ENCODE measurements around the gene PANK3.

PANK3 gene

DNA sequence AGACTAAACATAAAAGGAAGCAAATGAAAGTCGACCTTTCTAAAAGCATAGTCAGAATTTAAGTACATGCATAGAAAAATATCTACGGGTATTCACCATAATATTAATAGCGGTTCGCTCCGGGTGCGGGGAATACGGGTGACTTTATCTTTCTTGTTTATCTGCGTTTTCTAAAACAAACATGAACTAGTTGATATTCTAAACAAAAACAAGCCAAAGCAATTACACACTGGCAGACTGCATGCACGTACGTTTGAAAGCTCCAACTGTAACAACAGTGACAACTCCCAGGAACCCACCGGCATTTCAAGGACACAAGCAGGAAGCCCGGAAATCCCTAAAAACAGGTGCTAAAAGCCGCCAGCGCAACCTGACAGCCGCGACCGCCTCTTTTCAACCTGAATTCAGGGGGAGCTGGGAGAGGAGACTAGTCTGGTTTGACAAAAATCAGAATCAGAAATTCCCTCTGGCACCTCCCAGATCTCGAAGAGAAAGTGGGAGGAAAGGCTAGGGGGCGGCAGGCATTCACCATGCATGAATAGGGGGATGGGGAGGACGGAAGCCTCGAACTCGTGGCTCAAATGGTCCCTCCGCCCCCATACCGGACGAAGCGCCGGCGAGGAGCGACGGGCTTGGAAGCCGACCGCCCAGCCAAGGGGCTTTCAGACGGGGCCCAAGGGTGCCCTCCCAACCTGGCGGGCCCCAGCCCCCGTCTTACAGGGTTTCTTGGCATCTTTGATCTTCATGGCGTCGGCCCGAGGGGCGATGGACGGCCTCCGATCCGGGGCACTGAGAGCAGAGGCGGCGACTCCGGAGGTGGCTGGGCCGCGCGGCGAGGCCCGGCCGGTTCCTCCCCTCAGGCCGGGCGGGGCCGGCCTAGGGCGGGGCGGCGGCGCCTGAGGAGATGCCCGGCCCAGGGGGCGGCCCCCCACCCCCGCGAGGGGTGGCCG lies at the start of gene PANK3:
PANK3 (minus strand) TSS at position 831 of the 950 bp plus-strand sequence; CDS start at position 746, 85 bp downstream.
- DNase-seq (ENCODE audit: low read depth in 2 of 2, low spot score in 1 of 2), result peak in 1 of 2 donors; percentile 8

DNA sequence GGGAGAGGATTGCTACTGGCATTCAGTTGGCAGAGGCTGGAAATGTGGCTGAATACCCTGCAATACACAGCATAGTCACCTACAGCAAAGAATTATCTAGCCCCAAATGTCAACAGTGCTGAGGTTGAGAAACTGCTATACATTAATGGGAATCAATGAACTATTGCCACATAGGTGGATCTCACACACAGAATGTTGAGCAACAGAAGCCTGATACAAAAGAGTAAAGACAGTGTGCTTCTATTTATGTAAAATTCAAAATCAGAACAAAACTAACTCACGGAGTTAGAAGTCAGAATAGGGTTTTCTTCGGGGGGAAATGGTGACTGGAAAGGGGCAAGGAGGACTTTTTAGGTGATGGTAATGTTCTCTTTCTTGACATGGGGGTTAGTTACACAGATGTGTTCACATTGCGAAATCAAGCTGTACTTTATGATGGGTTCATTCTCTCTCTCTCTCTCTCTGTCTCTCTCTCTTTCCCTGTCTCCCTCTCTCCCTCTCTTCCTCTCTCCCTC lies 45.7 kb upstream of the PANK3 start:
- no peak for DNase-seq (ENCODE audit: low read depth in 2 of 2, low spot score in 1 of 2)

DNA sequence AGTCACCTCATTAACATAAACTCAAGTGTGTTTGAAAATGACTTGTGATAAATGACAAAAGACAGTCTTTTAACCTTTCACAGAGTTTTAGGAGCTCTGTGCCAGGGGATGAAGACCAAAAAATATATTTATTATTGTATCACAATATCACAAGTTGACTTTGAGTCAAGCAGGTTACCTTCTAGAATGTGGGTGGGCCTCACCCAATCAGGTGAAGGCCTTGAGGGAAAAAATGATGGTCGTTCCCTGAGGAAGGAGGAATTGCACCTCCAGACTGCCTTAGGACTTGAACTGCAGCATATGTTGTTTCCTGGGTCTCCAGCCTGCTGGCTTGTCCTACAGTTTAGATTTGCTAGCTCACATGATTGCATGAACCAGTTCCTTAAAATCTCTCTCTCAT lies 41.6 kb upstream of the PANK3 start:
- no peak for DNase-seq (ENCODE audit: low read depth in 2 of 2, low spot score in 1 of 2)

GRCh38 chr5:168614661-168615060 lies 35.5 kb upstream of the PANK3 start:
- DNase-seq (ENCODE audit: low read depth in 2 of 2, low spot score in 1 of 2), result no peak

DNA sequence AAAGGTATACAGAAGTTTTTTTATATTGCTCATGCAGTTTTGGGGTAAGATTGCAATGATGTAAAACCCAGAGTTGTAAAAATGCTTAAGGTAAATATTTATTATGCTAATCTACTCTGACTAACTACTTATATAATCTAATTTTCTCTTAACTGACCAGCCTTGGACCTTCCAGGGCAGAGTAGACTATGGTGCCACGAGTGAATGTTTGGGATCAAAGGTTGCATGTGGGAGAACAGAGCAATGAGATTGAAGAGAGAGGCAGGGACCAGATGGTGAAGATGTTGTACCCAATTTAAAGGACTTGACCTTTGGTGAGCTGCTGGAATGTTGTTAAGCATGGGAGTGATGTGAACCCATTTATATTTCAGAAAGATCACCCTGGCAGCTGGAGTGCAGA lies 34.8 kb upstream of the PANK3 start:
- no peak for DNase-seq (ENCODE audit: low read depth in 2 of 2, low spot score in 1 of 2)

- DNase-seq (ENCODE audit: low read depth in 2 of 2, low spot score in 1 of 2), result no peak
Observed at GRCh38 chr5:168613396-168613795, 34.2 kb upstream of the PANK3 start.

- no peak for DNase-seq (ENCODE audit: low read depth in 2 of 2, low spot score in 1 of 2)
Observed at GRCh38 chr5:168612996-168613395, 33.8 kb upstream of the PANK3 start.

DNA sequence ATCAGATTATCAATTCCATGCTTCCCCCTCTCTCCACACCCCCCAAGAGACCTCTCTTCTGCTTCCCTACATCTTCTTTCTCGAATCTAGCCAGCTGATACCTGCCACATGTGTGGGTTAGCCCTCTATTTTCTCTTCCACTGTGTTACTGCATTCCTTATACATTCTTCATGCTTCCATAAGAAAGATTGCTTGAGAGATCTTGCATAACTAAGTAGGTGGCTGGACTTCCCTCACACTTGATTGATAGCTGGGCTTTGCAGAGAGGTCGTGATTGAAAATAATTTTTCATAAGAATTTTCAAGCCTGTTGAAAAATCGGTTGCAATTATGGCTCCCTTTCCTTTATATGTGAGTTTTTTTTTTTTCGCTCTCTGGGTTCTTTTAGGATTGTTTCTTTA lies 33.0 kb upstream of the PANK3 start:
- DNase-seq (ENCODE audit: low read depth in 2 of 2, low spot score in 1 of 2), result no peak

GRCh38 chr5:168611165-168611564 lies 32.0 kb upstream of the PANK3 start:
- DNase-seq (ENCODE audit: low read depth in 2 of 2, low spot score in 1 of 2), result no peak

DNA sequence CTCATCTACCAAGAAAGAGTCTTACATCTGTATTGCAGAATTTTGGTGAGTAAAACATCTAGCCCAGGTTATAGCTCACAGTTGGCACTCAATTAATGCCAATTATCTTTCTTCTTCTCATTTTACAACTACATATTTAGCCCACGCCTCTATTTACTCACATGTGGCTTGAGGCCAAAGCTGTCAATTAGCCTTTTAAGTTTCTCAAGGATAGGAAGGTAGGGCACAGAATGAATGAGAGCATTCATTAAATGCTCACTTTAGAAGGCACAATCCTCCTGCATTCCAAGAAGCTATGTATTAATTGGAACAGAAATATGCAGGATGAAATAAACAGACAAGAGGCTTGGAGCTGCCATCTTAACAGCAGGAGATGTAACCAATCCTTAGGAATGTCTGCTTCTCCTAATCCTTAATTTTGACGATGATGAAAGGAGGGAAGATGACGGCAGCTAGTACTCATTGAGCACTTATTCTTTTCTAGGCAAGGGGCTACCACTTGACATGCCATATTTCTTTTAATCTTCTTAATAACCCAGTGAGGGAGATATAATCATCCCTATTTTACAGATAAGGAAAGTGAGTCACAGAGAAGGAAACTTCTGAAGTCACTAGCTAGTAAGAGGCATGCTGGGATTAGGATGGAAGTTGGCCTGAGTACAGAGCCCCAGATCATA lies 30.8 kb upstream of the PANK3 start:
- DNase-seq (ENCODE audit: low read depth in 2 of 2, low spot score in 1 of 2), result no peak

GRCh38 chr5:168608821-168609220 lies 29.7 kb upstream of the PANK3 start:
- DNase-seq (ENCODE audit: low read depth in 2 of 2, low spot score in 1 of 2), result no peak

GRCh38 chr5:168608386-168608785 lies 29.2 kb upstream of the PANK3 start:
- no peak for DNase-seq (ENCODE audit: low read depth in 2 of 2, low spot score in 1 of 2)

GRCh38 chr5:168607946-168608345 lies 28.8 kb upstream of the PANK3 start:
- DNase-seq (ENCODE audit: low read depth in 2 of 2, low spot score in 1 of 2), result no peak

GRCh38 chr5:168606562-168606961 lies 27.4 kb upstream of the PANK3 start:
- DNase-seq (ENCODE audit: low read depth in 2 of 2, low spot score in 1 of 2), result no peak

GRCh38 chr5:168604436-168604835 lies 25.3 kb upstream of the PANK3 start:
- DNase-seq (ENCODE audit: low read depth in 2 of 2, low spot score in 1 of 2), result no peak

- DNase-seq (ENCODE audit: low read depth in 2 of 2, low spot score in 1 of 2), result no peak
Observed at GRCh38 chr5:168603746-168604145, 24.6 kb upstream of the PANK3 start.

DNA sequence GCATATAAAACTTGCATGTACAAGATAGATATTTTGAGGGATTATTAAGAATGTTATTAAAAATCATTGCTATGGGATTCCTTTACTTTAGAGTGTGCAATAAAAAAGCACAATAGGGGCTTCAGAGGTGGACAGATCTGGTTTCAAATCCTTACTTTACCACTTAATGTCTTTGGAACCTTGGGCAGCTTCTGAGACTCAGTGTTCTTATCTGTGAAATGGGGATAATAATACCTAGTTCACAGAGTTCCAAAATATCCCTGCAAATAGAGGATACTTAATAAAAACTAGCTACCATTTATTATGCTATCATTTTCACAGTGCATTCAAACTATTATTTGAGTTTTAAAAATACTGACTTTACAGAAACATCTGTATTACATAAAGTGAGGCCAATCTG lies 23.3 kb upstream of the PANK3 start:
- DNase-seq (ENCODE audit: low read depth in 2 of 2, low spot score in 1 of 2), result no peak

GRCh38 chr5:168601972-168602371 lies 22.8 kb upstream of the PANK3 start:
- DNase-seq (ENCODE audit: low read depth in 2 of 2, low spot score in 1 of 2), result no peak

DNA sequence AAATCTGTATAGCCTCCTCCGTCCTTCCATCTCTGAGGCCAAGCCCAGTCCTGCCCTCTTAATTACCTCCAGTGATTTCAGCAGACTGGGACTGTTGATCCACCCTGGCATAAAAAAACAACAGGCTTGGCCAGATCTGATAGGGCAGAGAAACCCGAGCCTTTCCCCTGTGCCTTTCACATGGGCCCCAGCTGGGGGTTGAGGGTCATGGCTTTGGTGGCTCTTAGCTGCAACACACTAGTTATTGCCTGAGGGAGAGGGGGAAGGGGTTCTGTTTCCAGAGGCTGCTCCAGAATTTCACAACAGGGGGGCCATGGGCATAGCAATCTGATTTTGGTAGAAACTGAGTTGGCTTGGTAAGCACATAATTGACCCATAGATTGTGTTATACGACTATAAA lies 21.2 kb upstream of the PANK3 start:
- no peak for DNase-seq (ENCODE audit: low read depth in 2 of 2, low spot score in 1 of 2)

GRCh38 chr5:168599826-168600225 lies 20.7 kb upstream of the PANK3 start:
- no peak for DNase-seq (ENCODE audit: low read depth in 2 of 2, low spot score in 1 of 2)

DNA sequence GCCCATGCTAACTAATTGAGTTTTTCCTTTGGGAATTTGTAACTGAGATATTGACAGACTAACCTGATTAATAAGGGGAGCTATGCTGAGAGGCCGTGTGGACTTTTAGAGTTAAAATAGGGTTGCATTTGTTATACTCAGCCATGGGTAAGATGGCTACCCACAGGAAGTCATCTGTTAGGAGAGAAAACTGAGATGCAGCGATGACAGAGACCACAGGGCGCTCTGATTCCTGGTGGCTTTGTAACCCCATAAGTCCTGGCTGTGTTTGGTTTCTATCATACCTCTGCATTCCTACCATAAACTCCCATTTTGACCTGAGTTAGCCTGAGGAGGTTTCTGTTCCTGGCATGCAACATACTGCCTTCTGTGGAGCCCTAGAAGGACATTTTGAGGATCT lies 19.5 kb upstream of the PANK3 start:
- DNase-seq (ENCODE audit: low read depth in 2 of 2, low spot score in 1 of 2), result no peak

GRCh38 chr5:168596927-168597326 lies 17.8 kb upstream of the PANK3 start:
- no peak for DNase-seq (ENCODE audit: low read depth in 2 of 2, low spot score in 1 of 2)

All from stimulated activated CD8-positive, alpha-beta memory T cell treated with anti-CD3 and anti-CD28 coated beads, Interleukin-4, amount 100 ng/mL, for 4 hours (primary cell).